ENCODE results near the gene DDX20. TPM values are rescaled to one million over a fixed set of nuclear protein-coding genes. Genes with fewer than 3 reads are reported as not detected.

DDX20 gene
- total RNA-seq (1 to 10 TPM; 7.9 to 8.8 TPM), polyA plus RNA-seq (1 to 10 TPM; 3.9 to 5.9 TPM)
- long read RNA-seq, donor 1, full-length matches to known transcripts: 25 of 33 reads
- long read RNA-seq, donor 1, partial matches to known transcripts: 5 of 33 reads
- long read RNA-seq, donor 1, other reads (novel, unspliced or antisense): 3 of 33 reads
- long read RNA-seq, donor 2, full-length matches to known transcripts: 10 of 12 reads
- long read RNA-seq, donor 2, partial matches to known transcripts: 1 of 12 reads
- long read RNA-seq, donor 2, other reads (novel, unspliced or antisense): 1 of 12 reads

GRCh38 chr1:111755331-111756123 is at the start of gene DDX20:
Gene DDX20, plus strand, starts transcription at chr1:111755901. Its CDS starts 24 bp downstream, at chr1:111755925.
- ATAC-seq (ENCODE audit: low FRiP score) (peak; percentile 99), DNase-seq (peak; percentile 97 to 98)
- 0% methylated on average over 58 to 67 of the region's 67 CpGs for WGBS, 2 donors
- intact Hi-C loops (cut with DNase I): loop anchor here in 1 of 2 donors (5.0 to 10.0 kb wide), 2 partner anchors 38 to 271 kb away; no protein-coding TSS in a partner anchor
- peak within 1 kb of the TSS; percentile 93 to 97 for H3K4me3 ChIP-seq (ENCODE audit: low read length in 2 of 2)
- H3K4me1 ChIP-seq (ENCODE audit: control insufficient read depth in 1 of 2, insufficient read depth in 2 of 2, low read length in 2 of 2): no peaks in the 10 kb centered on the region
- H3K27me3 ChIP-seq (ENCODE audit: control insufficient read depth in 1 of 2, insufficient read depth in 2 of 2, low read length in 1 of 2): no peaks in the 10 kb centered on the region
- H3K27ac ChIP-seq (ENCODE audit: low read depth in 1 of 2, low read length in 2 of 2): peak within 1 kb of the TSS; percentile 1 to 64
- H3K9me3 ChIP-seq (ENCODE audit: control insufficient read depth, low read length): no peaks in the 10 kb centered on the region
- H3K36me3 ChIP-seq (ENCODE audit: control insufficient read depth in 1 of 2, insufficient read depth in 2 of 2, low read length in 1 of 2): no peaks in the 10 kb centered on the region

- DNase-seq (no peak), ATAC-seq (ENCODE audit: low FRiP score) (no peak)
- Histone ChIP-seq H3K4me3 (ENCODE audit: low read length in 2 of 2) (no peak overlapping the region), H3K36me3 (ENCODE audit: control insufficient read depth in 1 of 2, insufficient read depth in 2 of 2, low read length in 1 of 2) (no peaks in the 10 kb centered on the region), H3K27me3 (ENCODE audit: control insufficient read depth in 1 of 2, insufficient read depth in 2 of 2, low read length in 1 of 2) (no peaks in the 10 kb centered on the region), H3K4me1 (ENCODE audit: control insufficient read depth in 1 of 2, insufficient read depth in 2 of 2, low read length in 2 of 2) (no peaks in the 10 kb centered on the region), H3K9me3 (ENCODE audit: control insufficient read depth, low read length) (no peaks in the 10 kb centered on the region), H3K27ac (ENCODE audit: low read depth in 1 of 2, low read length in 2 of 2) (no peak overlapping the region)
- WGBS, 2 donors: 51 to 56% methylated on average over 2 of the region's 2 CpGs
- intact Hi-C loops (cut with DNase I): no loop called here
Observed at GRCh38 chr1:111706921-111707320, 48.8 kb upstream of the DDX20 start.

GRCh38 chr1:111707906-111708305 is 47.8 kb upstream of the DDX20 start:
- no peak overlapping the region for H3K4me3 ChIP-seq (ENCODE audit: low read length in 2 of 2)
- DNase-seq (no peak), ATAC-seq (ENCODE audit: low FRiP score) (no peak)
- intact Hi-C loops (cut with DNase I): no loop called here
- H3K4me1 ChIP-seq (ENCODE audit: control insufficient read depth in 1 of 2, insufficient read depth in 2 of 2, low read length in 2 of 2): no peaks in the 10 kb centered on the region
- no peaks in the 10 kb centered on the region for H3K9me3 ChIP-seq (ENCODE audit: control insufficient read depth, low read length)
- no peak overlapping the region for H3K27ac ChIP-seq (ENCODE audit: low read depth in 1 of 2, low read length in 2 of 2)
- H3K27me3 ChIP-seq (ENCODE audit: control insufficient read depth in 1 of 2, insufficient read depth in 2 of 2, low read length in 1 of 2): no peaks in the 10 kb centered on the region
- WGBS, 2 donors: 75% methylated on average over 9 of the region's 9 CpGs
- H3K36me3 ChIP-seq (ENCODE audit: control insufficient read depth in 1 of 2, insufficient read depth in 2 of 2, low read length in 1 of 2): no peaks in the 10 kb centered on the region

- 76 to 80% methylated on average over 1 of the region's 1 CpG for WGBS, 2 donors
- DNase-seq: no peak
- no peaks in the 10 kb centered on the region for H3K27me3 ChIP-seq (ENCODE audit: control insufficient read depth in 1 of 2, insufficient read depth in 2 of 2, low read length in 1 of 2)
- H3K4me1 ChIP-seq (ENCODE audit: control insufficient read depth in 1 of 2, insufficient read depth in 2 of 2, low read length in 2 of 2): no peaks in the 10 kb centered on the region
- H3K36me3 ChIP-seq (ENCODE audit: control insufficient read depth in 1 of 2, insufficient read depth in 2 of 2, low read length in 1 of 2): no peaks in the 10 kb centered on the region
- H3K27ac ChIP-seq (ENCODE audit: low read depth in 1 of 2, low read length in 2 of 2): no peak overlapping the region
- H3K4me3 ChIP-seq (ENCODE audit: low read length in 2 of 2): no peak overlapping the region
- no peaks in the 10 kb centered on the region for H3K9me3 ChIP-seq (ENCODE audit: control insufficient read depth, low read length)
- ATAC-seq (ENCODE audit: low FRiP score): no peak
- intact Hi-C loops (cut with DNase I): no loop called here
Observed at GRCh38 chr1:111709986-111710385, 45.7 kb upstream of the DDX20 start.

- no peaks in the 10 kb centered on the region for H3K9me3 ChIP-seq (ENCODE audit: control insufficient read depth, low read length)
- intact Hi-C loops (cut with DNase I): loop anchor here (5.0 kb wide), 2 partner anchors 36 to 41 kb away; partner anchors contain the start of gene DDX20 (in 1 of the 2)
- no peak for ATAC-seq (ENCODE audit: low FRiP score)
- H3K36me3 ChIP-seq (ENCODE audit: control insufficient read depth in 1 of 2, insufficient read depth in 2 of 2, low read length in 1 of 2): no peaks in the 10 kb centered on the region
- H3K4me3 ChIP-seq (ENCODE audit: low read length in 2 of 2): no peak overlapping the region
- no peak overlapping the region for H3K27ac ChIP-seq (ENCODE audit: low read depth in 1 of 2, low read length in 2 of 2)
- H3K27me3 ChIP-seq (ENCODE audit: control insufficient read depth in 1 of 2, insufficient read depth in 2 of 2, low read length in 1 of 2): no peaks in the 10 kb centered on the region
- WGBS, 2 donors: 63 to 64% methylated on average over 3 of the region's 3 CpGs
- DNase-seq: no peak
- H3K4me1 ChIP-seq (ENCODE audit: control insufficient read depth in 1 of 2, insufficient read depth in 2 of 2, low read length in 2 of 2): no peaks in the 10 kb centered on the region
Observed at GRCh38 chr1:111716333-111716732, 39.4 kb upstream of the DDX20 start.

DNA sequence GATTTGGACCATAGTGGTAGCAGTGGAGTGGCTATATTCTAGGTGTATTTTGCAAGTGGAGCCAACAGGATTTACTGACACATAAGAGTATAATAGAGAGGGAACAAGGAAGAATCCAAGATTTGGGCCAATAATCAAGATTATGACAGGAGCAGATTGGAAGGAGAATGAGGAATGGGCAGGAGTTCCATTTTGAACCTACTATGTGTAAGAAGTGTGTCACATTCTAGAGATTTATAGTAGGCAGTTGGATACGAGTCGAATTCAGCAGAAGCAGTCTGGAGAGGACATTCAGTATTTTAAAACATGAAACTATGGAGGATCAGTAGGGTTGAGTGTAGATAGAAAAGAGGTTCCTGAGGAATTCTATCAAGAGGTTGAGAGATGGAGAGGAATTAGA is 38.3 kb upstream of the DDX20 start:
- 93 to 96% methylated on average over 2 of the region's 2 CpGs for WGBS, 2 donors
- H3K36me3 ChIP-seq (ENCODE audit: control insufficient read depth in 1 of 2, insufficient read depth in 2 of 2, low read length in 1 of 2): no peaks in the 10 kb centered on the region
- no peak overlapping the region for H3K27ac ChIP-seq (ENCODE audit: low read depth in 1 of 2, low read length in 2 of 2)
- no peak for ATAC-seq (ENCODE audit: low FRiP score)
- no peak overlapping the region for H3K4me3 ChIP-seq (ENCODE audit: low read length in 2 of 2)
- H3K9me3 ChIP-seq (ENCODE audit: control insufficient read depth, low read length): no peaks in the 10 kb centered on the region
- no peak for DNase-seq
- no peaks in the 10 kb centered on the region for H3K4me1 ChIP-seq (ENCODE audit: control insufficient read depth in 1 of 2, insufficient read depth in 2 of 2, low read length in 2 of 2)
- intact Hi-C loops (cut with DNase I): loop anchor here (5.0 kb wide), 2 partner anchors 35 to 40 kb away; partner anchors contain the start of gene DDX20 (in 1 of the 2)
- no peaks in the 10 kb centered on the region for H3K27me3 ChIP-seq (ENCODE audit: control insufficient read depth in 1 of 2, insufficient read depth in 2 of 2, low read length in 1 of 2)

DNA sequence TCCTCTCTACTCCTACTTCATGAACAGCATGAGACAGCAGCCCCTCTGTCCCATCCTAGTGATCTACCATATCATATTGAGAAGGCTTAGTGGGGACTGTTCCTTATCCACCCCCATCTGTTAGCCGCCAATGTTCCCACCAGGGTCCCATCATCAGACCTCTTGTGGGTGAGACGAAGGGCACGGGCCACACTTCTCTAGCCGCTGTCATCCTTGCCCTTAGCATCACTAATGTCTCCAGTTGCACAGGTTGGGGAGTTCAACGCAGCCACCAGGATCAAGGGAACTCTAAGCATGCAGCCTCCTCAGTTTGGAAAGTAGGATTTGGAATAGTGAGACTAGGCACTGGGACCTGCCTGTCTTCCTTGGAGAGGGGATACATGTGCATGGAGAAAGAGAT is 36.6 kb upstream of the DDX20 start:
- Histone ChIP-seq H3K36me3 (ENCODE audit: control insufficient read depth in 1 of 2, insufficient read depth in 2 of 2, low read length in 1 of 2) (no peaks in the 10 kb centered on the region), H3K27me3 (ENCODE audit: control insufficient read depth in 1 of 2, insufficient read depth in 2 of 2, low read length in 1 of 2) (no peaks in the 10 kb centered on the region), H3K9me3 (ENCODE audit: control insufficient read depth, low read length) (no peaks in the 10 kb centered on the region), H3K27ac (ENCODE audit: low read depth in 1 of 2, low read length in 2 of 2) (no peak overlapping the region), H3K4me3 (ENCODE audit: low read length in 2 of 2) (no peak overlapping the region), H3K4me1 (ENCODE audit: control insufficient read depth in 1 of 2, insufficient read depth in 2 of 2, low read length in 2 of 2) (no peaks in the 10 kb centered on the region)
- ATAC-seq (ENCODE audit: low FRiP score) (no peak), DNase-seq (no peak)
- intact Hi-C loops (cut with DNase I): loop anchor here (5.0 kb wide), 2 partner anchors 33 to 38 kb away; partner anchors contain the start of gene DDX20 (in 1 of the 2)
- 91 to 96% methylated on average over 5 of the region's 5 CpGs for WGBS, 2 donors

DNA sequence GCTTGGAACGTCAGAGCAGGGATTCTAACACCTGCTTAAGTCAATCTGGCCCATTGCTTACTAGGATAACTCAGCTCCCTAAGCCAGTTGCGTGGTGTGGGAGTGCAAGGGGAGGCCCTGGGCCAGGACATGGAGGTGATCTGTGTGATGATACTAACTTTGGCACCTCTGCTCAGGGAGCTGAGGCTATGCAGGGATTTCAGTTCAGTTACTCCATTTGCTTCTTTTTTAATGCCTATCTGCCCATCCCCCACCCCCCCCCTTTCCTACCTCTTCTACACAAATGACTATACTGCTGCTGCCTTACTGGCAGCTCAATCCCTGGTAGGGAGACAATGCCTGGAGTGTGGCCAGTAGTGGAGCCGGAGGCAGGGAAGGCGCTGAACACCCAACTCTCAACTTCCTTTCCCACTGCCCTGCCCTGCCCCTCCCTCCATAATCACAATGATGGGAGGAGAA is 36.0 kb upstream of the DDX20 start:
- DNase-seq (no peak), ATAC-seq (ENCODE audit: low FRiP score) (no peak)
- Histone ChIP-seq H3K27ac (ENCODE audit: low read depth in 1 of 2, low read length in 2 of 2) (no peak overlapping the region), H3K27me3 (ENCODE audit: control insufficient read depth in 1 of 2, insufficient read depth in 2 of 2, low read length in 1 of 2) (no peaks in the 10 kb centered on the region), H3K9me3 (ENCODE audit: control insufficient read depth, low read length) (no peaks in the 10 kb centered on the region), H3K4me1 (ENCODE audit: control insufficient read depth in 1 of 2, insufficient read depth in 2 of 2, low read length in 2 of 2) (no peaks in the 10 kb centered on the region), H3K36me3 (ENCODE audit: control insufficient read depth in 1 of 2, insufficient read depth in 2 of 2, low read length in 1 of 2) (no peaks in the 10 kb centered on the region), H3K4me3 (ENCODE audit: low read length in 2 of 2) (no peak overlapping the region)
- 72 to 76% methylated on average over 4 of the region's 4 CpGs for WGBS, 2 donors
- intact Hi-C loops (cut with DNase I): loop anchor here (5.0 kb wide), 2 partner anchors 33 to 38 kb away; partner anchors contain the start of gene DDX20 (in 1 of the 2)
